T-helper 22 cell (primary cell): Measurements from ENCODE around the gene DIO3.
"Not testable (repeated sequence)": the region's sequence is repeated elsewhere in the genome, so short reads cannot be mapped to it uniquely, and the experiment has no call there.

Experiments used
- DNase-seq: peaks from one replicate; pipeline ENCODE4 v3.0.0-alpha.2; 2020; ENCODE audit warnings: low read depth

Gene DIO3

DNA sequence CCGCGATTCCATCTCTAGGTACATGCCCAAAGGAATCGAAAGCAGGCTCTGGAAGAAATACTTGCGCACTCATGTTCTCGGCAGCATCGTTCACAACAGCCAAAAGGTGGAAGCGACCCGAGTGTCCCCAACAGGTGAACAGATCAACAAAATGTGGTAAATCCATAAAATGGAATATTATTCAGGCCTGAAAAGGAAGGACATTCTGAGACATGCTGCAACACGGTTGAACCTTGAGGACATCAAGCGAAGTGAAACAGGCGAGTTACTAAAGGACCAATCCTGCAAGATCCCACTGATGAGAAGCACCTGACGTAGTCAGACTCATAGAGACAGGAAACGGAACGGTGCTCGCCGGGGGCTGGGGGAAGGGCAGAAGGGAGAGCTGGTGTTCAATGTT, 17.5 kb upstream of the DIO3 start:
- no peak for DNase-seq

DNA sequence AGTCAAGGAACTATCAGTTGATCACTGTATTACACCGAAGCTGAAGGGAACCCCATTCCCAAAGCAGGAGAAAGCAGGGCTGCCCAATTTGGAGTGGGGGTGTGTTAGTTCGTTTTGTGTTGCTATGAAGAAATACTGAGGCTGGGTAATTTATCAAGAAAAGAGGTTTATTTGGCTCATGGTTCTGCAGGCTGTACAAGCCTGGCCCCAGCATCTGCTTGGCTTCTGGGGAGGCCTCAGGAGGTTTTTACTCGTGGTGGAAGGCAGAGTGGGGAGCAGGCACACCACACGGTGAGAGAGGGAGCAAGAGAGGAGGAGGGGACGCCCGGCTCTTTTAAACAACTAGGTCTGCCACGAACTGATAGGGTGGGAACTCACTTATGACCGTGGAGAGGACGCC, 16.7 kb upstream of the DIO3 start:
- no peak for DNase-seq

DNA sequence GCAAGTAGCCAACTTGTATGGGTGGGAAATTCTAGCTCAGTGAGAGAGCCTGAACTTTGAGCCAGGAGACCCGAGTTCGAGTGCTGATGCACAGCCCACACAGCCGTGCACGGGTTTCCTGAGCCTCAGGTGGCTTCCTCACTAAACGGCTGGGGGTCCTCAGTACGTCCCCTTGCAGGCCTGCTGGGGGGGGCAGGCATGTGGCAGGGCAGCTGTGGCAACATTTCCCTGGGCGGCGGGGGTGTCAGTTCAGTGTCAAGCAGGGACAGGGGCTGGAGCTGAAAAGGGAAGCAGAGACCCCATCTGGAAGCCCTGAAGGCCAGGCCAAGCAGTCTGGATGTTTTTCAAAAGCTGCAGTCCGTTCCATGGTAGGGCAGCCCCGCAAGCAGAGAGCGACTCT, 14.6 kb upstream of the DIO3 start:
- DNase-seq: no peak

DNA sequence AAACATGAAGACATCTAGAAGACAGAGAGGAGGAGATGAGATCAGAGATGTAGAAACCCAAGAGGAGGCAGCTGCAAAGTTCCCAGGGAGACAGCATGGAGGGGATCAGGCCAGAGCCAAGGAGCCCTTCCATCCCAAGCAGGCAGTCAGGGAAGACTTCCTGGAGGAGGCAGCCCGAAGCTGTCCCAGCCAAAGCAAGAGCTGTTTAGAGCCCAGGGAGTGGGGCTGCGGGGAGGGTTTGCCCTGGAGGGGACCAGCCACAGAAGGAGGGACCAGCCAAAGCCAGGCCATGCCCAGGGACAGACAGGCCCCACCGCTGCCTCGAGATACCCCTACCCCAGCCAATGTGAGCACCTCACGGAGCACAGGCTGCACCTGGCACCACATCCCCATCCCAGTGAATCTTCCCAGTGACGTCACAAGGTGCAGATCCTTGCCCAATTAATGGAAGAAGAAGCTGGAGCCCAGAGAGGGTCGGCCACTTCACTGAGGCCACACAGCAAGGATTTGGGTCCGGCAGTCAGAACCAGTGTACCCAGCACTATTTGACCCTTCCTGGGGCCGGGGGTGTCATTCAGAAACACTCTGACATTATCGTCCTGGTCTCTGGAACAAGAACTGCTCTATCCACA, 14.1 kb upstream of the DIO3 start:
- DNase-seq: no peak

DNA sequence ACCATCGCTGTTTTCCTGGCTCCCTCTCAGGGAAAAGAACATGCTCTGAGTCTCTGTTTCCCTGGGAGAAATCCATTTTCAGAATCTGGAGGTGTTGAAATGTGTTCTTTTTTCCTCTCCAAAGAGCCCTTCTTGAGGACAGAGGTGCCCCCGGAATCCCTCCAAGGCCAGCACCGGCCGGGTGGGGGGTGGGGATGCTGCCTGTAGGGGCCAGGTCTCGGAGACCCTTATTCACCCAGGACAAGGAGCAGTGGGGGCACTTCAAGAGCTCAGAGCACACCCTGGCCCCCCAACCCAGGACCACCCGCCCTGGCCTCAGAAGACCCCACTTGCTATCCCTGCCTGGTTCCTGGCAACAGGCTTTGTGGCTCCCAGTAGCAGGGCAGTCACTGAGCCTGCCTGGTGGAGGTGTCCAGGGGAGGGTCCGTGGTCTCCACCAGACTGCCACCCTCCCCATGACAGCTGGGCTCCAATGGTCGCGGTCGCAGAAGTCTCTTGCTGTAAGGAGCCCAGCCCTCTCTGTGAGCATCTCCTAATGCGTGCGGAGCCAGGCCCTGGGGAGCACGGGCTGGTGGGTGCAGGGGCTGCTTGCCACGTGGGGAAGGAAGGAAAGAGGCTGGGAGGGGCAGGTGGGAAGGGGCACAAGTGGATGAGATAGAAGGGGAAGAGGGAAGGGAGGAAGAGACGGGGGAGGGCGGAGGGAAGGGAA, 13.2 kb upstream of the DIO3 start:
- DNase-seq: no peak

DNA sequence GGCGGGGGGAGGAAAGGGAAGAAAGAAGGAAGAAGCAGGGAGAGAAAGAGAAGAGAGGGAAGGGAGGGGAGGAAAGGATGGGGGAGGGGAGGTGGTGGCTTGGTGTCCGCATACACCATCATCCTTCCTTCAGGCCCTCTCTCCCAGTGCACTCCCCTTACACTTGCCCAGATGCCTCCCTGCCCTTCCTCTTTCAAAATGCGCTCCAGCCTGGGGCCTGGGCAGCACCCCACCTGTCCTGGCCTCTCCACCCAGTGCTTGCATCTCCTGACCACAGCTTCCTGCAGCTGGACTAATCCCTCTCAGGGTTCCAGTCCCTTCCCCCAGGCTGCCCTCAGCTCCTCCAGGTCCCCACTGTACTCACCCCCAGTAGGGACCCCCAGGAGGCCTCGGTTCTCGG, 12.6 kb upstream of the DIO3 start:
- DNase-seq: no peak

DNA sequence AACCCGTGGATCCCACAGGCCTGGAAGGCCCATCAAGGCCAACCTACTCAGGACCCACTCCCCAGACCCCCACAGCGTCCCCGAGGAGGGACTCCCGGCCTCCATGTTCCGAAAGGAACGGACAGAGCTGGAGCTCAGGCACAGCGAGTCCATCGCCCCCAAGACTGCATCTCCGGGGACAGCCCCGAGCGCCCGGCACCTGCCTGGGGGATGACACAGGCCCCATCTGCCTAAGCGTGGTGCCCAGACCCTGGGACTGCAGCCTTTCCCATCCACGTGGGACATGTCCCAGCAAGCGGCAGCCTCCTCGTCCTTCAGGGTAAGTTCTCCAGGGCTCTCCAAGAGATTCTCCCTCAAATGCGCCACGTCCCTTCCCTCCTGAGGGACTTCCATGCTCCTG, 12.1 kb upstream of the DIO3 start:
- no peak for DNase-seq

DNA sequence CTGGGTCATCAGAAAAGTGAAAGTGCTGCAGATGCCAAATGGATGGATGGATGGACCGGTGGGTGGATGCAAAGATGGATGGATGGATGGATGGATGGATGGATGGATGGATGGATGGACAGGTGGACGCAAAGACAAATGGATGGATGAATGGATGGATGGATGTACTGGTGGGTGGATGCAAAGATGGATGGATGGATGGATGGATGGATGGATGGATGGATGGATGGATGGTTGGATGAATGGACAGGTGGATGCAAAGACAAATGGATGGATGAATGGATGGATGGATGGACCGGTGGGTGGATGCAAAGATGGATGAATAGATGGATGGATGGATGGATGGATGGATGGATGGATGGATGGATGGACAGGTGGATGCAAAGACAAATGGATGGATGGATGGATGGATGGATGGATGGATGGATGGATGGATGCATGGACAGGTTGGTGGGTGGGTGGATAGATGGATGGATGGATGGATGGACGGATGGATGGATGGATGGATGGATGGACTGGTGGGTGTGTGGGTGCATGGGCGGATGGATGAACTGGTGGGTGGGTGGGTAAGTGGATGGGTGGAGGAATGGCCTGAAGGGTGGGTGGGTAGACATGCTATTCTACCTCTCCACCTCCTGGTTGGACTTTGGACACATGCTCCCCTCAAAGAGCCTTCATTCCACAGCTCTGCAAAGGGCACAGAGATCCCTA, 10.9 kb upstream of the DIO3 start:
- not testable (repeated sequence) for DNase-seq

DNA sequence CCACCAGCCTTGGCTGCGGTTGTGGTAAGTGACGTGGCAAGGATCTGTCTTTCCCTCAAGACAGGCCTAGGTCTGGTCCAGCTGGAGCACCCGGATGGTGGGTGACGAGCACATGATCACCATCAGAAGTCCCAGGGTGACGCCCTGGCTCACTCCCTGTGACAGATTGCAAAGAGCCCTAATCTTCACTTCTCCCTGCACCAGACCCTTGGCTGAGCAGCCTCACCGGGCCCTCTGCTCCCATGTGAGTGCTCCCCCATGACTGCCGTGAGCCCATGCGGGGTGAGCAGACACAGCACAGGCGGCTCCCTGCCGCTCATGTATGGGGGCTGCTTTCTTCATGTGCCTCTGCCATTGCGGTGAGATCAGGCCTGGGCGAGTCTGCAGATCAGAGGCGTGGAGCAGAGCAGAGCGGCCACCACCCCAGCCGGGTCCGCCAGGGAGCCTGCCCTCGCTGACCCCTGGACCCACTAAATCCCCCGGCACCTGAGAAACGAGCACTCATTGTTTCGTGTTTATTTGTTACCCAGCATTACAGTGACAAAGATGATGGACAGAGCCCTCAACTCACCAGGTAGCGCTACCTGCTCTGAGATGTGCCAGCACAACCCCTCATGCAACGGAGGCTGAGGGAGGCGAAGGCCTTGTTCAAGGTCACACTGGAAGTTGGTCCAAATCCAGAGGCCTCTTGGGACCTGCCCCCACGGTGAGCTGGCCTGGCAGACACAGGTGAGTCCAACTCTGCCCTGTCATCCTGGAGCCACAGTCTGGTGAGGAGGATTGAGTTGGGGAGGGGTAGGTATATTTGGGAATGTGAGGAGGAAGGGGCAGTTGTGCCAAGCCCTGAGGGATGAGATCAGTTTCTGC, 9.3 kb upstream of the DIO3 start:
- no peak for DNase-seq

DNA sequence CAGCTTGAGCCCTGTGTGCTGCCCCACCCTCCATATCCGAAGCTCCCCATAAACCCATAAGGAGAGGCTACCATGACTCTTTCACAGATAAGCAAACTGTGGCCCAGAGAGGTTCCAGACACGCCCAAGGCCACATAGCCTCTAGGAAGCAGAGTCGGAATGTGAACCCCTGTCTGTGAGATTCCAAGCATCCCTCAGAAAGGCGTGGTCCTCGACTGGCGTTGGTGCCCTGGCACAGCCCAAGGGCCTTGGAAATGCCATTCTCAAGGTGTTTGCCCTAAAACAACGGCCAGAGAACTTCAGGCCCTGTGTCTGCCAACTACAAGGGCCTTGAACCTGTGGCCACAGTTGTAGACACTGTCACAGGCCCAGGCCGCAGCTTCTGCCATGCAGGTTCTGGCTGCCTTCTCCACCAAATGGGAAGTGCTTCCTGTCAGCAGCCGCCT, 8.5 kb upstream of the DIO3 start:
- DNase-seq: no peak

DNA sequence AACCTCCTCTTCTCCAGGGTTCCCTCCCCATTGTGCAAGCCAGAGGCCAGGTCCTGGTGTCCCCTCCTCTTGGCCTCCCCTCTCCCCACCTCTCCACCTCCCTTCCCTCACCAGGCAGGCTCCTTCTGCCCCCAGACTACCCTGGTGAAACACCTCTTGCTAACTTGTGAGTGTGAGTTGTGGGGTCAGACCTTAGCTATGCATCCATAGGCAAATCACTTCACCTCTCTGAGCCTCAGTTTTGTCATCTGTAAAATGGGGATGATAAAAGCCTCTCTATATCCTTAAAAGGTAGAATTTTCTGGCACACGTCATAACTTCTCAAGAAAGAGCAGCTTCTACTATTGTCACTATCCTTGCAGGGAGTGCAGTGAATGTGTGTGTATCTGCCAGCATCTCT, 7.9 kb upstream of the DIO3 start:
- DNase-seq: no peak

DNA sequence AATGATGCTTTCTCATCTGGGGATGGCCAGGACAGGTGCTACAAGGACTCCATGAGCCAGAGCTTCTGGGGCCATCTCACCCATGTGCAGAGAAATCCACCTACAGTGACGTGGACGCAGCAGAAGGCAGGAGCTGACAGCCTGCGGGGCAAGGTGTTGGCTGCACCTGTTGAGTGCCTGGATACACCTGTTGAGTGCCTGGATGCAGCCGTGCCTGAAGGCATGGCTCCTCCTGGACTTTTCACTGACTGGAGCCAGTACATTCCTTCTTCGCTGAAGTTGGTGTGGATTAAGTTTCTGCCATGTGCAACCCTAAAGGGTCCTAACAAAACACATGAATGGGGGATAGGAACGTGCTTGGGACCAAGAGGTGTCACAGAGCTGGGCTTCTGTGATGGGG, 7.4 kb upstream of the DIO3 start:
- DNase-seq: no peak

DNA sequence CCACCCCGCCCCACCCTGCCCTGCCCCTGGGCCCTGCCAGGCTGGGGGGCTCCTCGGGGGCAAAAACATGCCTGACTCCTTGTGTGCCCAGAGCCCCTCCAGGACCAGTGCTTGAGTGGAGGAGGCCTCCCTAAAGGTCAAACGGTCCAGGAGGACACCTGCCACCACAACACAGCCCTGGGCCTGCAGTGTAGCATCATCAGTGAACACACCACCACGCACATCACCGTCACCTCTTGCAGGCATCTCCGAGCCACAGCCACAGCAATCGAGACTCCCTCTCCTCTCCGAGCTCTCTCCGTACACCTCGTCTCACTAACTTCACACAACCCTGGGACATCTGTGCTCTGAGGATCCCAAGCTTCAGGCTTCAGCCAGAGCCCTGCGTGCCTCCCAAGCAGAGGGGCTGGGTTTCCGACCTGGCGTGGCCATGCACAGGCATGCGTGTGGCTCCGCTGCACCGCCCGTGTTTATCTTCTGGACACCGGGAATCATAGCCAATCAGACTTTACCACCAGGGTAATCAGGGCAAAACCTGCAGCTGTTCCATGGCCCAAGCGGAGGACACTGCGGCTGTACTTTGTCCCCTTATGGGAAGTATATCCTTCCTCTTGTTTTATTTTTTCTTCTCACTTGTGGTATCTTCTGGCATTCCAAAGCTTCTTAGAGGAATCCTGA, 6.2 kb upstream of the DIO3 start:
- no peak for DNase-seq

DNA sequence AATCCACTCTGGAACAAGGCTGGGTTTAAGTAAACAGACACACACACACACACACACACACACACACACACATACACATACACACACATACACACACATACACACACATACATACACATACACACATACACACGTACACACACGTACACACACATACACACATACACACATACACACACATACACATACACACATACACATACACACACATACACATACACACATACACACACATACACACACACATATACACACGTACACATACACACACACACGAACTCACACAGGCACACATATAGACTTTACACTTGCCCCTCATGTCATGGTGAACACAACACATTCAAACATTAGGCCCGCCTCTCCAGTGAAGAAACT, 5.6 kb upstream of the DIO3 start:
- not testable (repeated sequence) for DNase-seq

DNA sequence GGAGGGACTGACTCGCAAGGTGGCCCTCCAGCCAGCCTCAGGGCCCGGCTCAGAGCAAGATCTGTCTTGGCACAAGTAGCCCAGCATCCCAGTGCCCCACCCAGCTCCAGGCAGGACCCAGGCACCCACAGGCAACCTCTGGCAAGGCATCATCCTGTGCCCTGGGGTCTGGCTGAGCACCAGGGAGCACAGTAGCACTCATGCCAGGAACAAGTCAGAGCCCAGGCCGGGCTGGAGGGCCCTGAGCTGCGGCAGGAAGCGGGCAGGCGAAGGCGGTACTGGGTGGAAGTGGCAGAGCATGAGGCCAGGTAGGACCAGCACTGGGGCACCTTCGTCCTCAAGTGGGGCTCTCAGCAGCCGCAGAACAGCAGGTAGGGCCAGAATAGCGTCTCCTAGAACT, 5.2 kb upstream of the DIO3 start:
- no peak for DNase-seq

DNA sequence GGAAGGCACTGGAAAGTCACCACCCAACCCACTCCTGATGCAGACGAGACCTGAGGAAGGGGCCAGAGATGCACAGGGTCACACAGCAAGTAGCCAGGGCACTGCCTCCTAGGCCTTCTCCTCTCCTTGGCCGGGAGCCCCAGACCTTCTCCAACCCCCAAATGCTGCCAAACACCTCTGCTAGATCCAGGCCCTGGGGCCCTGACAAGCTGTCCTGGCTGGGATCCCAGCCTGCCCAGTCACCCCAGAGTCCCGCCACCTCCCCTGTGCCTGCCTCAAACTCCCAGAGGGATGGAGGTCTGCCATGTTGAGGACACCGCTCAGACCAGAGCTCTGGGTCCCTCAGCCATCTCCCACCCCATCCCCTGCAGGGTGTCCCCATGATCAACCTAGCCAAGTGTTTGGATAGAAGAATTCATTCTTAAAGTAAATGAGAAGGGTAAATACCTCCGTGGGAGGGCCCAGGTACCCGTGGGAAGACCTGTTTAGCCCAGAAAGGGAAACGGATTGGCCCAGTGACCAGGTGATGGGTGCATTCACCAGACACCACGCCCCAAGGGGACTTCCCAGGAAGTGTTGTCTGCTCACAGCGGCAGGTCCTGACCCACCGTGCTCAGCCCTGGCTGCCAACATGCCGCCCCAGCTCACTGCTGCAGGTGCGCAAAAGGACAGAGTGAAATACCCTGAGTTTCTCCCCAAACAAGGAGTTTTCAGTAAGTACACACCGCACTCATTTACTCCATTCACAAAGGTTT, 4.6 kb upstream of the DIO3 start:
- DNase-seq: no peak

DNA sequence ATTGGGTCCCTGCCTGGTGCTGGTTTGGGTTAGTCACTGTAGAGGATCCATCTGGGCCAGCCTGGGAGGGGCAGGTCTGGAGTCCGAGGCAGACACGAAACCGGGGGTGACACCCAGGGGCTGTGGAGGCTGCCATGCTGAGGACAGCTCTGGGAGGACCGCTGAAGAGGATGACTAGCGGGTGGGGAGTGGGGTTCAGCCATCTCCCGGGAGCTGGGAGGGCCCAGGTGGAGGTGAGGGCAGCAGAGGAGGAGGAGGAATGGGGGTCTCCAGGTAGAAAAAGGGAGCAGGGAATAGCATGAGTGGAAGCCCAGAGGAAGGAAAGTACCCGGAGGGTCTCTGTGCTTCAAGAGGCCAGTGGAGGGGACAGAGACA, 4.0 kb upstream of the DIO3 start:
- DNase-seq: no peak

DNA sequence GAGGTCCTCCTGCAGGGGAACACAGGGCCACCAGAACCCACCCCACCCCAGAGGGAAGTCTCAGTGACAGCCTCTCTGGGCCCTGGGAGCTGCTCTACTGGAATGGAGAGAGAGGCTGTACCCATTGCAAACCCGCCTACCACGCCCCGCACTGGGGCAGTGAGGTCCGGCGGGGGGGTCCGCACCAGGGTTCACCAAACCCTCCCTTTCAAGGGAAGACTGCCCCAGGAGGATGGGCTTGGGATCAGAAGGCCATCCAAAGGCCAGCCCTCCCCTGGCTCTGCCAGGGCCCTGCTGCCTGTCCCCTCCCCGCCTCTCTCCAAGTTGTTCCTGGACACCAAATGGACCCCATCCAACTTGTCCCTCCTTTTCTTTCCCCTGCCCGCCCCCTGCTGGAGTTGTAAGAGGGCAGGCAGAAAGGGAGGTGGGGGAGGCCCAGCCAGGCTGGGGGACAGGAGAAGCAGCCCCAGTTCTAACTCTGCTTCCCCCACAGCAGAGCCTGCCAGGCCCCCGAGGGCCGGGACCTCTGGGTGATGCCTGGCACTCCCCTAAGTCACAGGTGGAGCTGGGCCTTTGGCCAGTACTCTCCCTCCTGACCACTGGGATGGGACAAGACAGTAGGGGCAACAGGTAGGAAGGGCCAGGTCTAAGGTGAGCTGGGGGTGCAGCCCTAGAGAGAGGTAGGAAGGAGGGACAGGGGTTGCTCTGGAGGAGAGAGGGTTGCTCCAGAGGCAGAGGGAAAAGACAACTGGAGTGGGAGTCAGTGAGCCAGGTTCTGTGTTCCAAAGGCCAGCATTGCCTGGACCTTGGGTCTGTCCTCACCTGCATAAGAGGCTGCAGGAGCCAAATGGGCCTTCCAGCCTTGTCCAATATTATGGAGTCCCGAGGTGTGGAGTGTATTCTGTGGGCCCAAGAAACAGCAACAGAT, 3.2 kb upstream of the DIO3 start:
- no peak for DNase-seq

DNA sequence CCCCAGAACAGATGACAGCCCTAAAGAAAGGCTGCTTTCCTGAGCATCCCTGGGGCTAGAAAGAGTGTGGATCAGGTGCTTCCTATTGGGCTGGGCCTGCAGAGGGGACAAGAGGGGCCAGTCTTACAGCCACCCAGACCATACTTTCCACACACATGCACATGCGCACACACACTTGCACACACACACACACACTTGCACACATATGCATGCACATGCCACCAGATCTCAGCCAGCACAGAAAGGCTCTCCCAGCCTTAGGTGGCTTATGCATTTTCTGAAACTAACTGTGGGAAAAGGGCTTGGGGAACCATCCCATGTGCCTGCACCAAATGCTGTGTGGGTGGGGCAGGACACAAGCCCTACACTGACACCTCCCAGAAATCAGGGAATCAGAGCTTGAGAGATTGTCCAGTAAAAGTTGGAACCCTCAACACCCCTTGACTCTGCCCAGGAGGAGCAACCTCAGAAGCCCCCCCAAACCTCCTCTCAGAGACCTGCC, 2.5 kb upstream of the DIO3 start:
- DNase-seq: no peak

DNA sequence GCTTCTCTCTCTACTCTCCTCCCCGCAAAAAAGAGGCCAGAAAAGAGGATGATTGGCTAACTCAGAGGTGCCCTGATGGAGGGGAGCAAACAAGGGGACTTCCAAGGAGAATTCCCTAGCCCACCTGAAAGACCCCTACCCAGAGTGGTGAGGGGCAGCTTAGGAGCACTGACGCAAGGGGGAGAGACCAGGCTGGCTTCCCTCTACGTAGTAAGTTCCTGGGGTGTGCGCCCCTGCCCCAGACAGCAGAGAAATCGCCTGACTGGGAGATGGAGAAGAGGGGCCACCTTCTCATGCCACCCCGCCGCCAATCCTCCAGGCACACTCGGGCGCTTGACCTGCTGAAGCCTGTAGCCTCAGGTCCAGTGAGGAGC, 2.1 kb upstream of the DIO3 start:
- DNase-seq: no peak
